Liver (tissue), 9 donors: ENCODE results near the gene ARMC9. TPM values are rescaled to one million over a fixed set of nuclear protein-coding genes. Genes with fewer than 3 reads are reported as not detected.

Experiments
- DNase-seq: peaks from one replicate; pipeline ENCODE4 v3.0.0-alpha.2; 2017; ENCODE audit warnings: low spot score
- H3K27ac ChIP-seq, 2 donors: one replicate each; pipeline ENCODE4 v1.7.0; 2013; ENCODE audit warnings: inconsistent platforms in 2 of 2, low read length in 2 of 2, control low read depth in 1 of 2, low read depth in 1 of 2, mild to moderate bottlenecking in 1 of 2
- H3K27me3 ChIP-seq, 4 donors: one replicate each; pipeline versions ENCODE4 v1.6.1 to v1.7.0; 2013; ENCODE audit warnings: low read length in 3 of 4, inconsistent platforms in 1 of 4, mild to moderate bottlenecking in 1 of 4, moderate library complexity in 1 of 4; ENCODE audit not compliant: control insufficient read depth in 4 of 4, insufficient read depth in 4 of 4
- H3K36me3 ChIP-seq, 4 donors: one replicate each; pipeline versions ENCODE4 v1.6.1 to v1.7.0; 2013; ENCODE audit warnings: low read length in 3 of 4, mild to moderate bottlenecking in 3 of 4, low read depth in 1 of 4, moderate library complexity in 1 of 4; ENCODE audit not compliant: control insufficient read depth in 4 of 4, insufficient read depth in 3 of 4
- H3K4me1 ChIP-seq, 4 donors: one replicate each; pipeline versions ENCODE4 v1.6.1 to v1.7.0; 2013; ENCODE audit warnings: low read length in 3 of 4, mild to moderate bottlenecking in 3 of 4, moderate library complexity in 1 of 4; ENCODE audit not compliant: control insufficient read depth in 4 of 4, insufficient read depth in 4 of 4
- H3K4me3 ChIP-seq, 3 donors: one replicate each; pipeline versions ENCODE4 v1.6.1 to v1.7.0; 2013; ENCODE audit warnings: low read length in 3 of 3, control low read depth in 1 of 3, low read depth in 1 of 3, mild to moderate bottlenecking in 1 of 3
- H3K9ac ChIP-seq, 2 donors: one replicate each; pipeline ENCODE4 v1.7.0; 2013; ENCODE audit warnings: low read length in 2 of 2, mild to moderate bottlenecking in 2 of 2, moderate library complexity in 2 of 2, control low read depth in 1 of 2, low read depth in 1 of 2
- H3K9me3 ChIP-seq, 4 donors: one replicate each; pipeline versions ENCODE4 v1.6.1 to v1.7.0; 2013; ENCODE audit warnings: low read length in 3 of 4; ENCODE audit not compliant: control insufficient read depth in 4 of 4
- EGR1 ChIP-seq, 2 donors: IDR thresholded peaks; 2 replicates each; pipeline ENCODE4 v1.6.1; 2016 to 2018; ENCODE audit warnings: antibody characterized with exemption in 2 of 2, low read depth in 2 of 2
- FOXA1 ChIP-seq: IDR thresholded peaks from 2 replicates; pipeline ENCODE4 v1.6.1; 2016; ENCODE audit warnings: antibody characterized with exemption
- FOXA2 ChIP-seq: IDR thresholded peaks from 2 replicates; pipeline ENCODE4 v1.6.1; 2016; ENCODE audit warnings: antibody characterized with exemption
- GABPA ChIP-seq, 2 donors: IDR thresholded peaks in 1 of 2; conservative IDR thresholded peaks in 1 of 2; 2 replicates each; pipeline ENCODE4 v1.6.1; 2016; ENCODE audit warnings: antibody characterized with exemption in 2 of 2, mild to moderate bottlenecking in 1 of 2, moderate library complexity in 1 of 2
- HNF4A ChIP-seq, 2 donors: conservative IDR thresholded peaks; 2 replicates each; pipeline ENCODE4 v1.6.1; 2016; ENCODE audit warnings: antibody characterized with exemption in 2 of 2, mild to moderate bottlenecking in 2 of 2
- HNF4G ChIP-seq: IDR thresholded peaks from 2 replicates; pipeline ENCODE4 v1.6.1; 2016; ENCODE audit warnings: antibody characterized with exemption
- JUND ChIP-seq, 2 donors: IDR thresholded peaks; 2 replicates each; pipeline ENCODE4 v1.6.1; 2016; ENCODE audit warnings: antibody characterized with exemption in 2 of 2
- MAX ChIP-seq: IDR thresholded peaks from 2 replicates; pipeline ENCODE4 v1.6.1; 2016; ENCODE audit warnings: antibody characterized with exemption
- NR2F2 ChIP-seq: IDR thresholded peaks from 2 replicates; pipeline ENCODE4 v1.6.1; 2016; ENCODE audit warnings: antibody characterized with exemption
- RAD21 ChIP-seq, 2 donors: IDR thresholded peaks; 2 replicates each; pipeline ENCODE4 v1.6.1; 2016; ENCODE audit warnings: antibody characterized with exemption in 2 of 2, mild to moderate bottlenecking in 2 of 2
- RXRA ChIP-seq, 2 donors: IDR thresholded peaks; 2 replicates each; pipeline ENCODE4 v1.6.1; 2017 to 2018; ENCODE audit warnings: antibody characterized with exemption in 2 of 2, mild to moderate bottlenecking in 1 of 2
- SP1 ChIP-seq: IDR thresholded peaks from 2 replicates; pipeline ENCODE4 v1.6.1; 2018; ENCODE audit warnings: antibody characterized with exemption, mild to moderate bottlenecking
- TAF1 ChIP-seq: conservative IDR thresholded peaks from 2 replicates; pipeline ENCODE4 v1.6.1; 2016; ENCODE audit warnings: antibody characterized with exemption, mild to moderate bottlenecking
- YY1 ChIP-seq: IDR thresholded peaks from 2 replicates; pipeline ENCODE4 v1.6.1; 2016; ENCODE audit warnings: antibody characterized with exemption, mild to moderate bottlenecking
- WGBS: extraction: QIAGEN DNeasy Blood & Tissue Kit; methylation state at CpG from one replicate; pipeline ENCODE4 v1.1.7; 2013; 5-methylcytosine and 5-hydroxymethylcytosine counted together
- polyA plus RNA-seq, 2 donors: library from polyadenylated mRNA; stranded (reverse) in 1 of 2; unstranded in 1 of 2; fragments of 200-250 nt in 1 of 2; fragments of >200 nt in 1 of 2; fragmentation: Nextera tagmentation in 1 of 2; extraction: Ambion mirVana in 1 of 2; gene quantifications; one replicate each; pipeline versions ENCODE4 v1.2.1 to v1.2.3, GENCODE V29; 2013 to 2015
- total RNA-seq, 2 donors: library from RNA; depleted of rRNA; stranded (reverse); fragments of >200 nt; gene quantifications; one replicate each; pipeline ENCODE4 v1.2.3, GENCODE V29; 2014
- TF ChIP-seq, protein P1 (sequence below): IDR thresholded peaks from 2 replicates; pipeline ENCODE4 v1.6.1; 2016; ENCODE audit warnings: antibody characterized with exemption
- TF ChIP-seq, protein P2 (sequence below): fragments of 150-350 bp; IDR thresholded peaks from 2 replicates; pipeline ENCODE4 v1.5.1; 2017; ENCODE audit warnings: improper control_type of control experiment, low read depth, low read length; ENCODE audit not compliant: missing input control
- TF ChIP-seq, protein P3 (sequence below): IDR thresholded peaks from 2 replicates; pipeline ENCODE4 v1.6.1; 2016; ENCODE audit warnings: antibody characterized with exemption
- TF ChIP-seq, protein P4 (sequence below): IDR thresholded peaks from 2 replicates; pipeline ENCODE4 v1.6.1; 2016; ENCODE audit warnings: antibody characterized with exemption, mild to moderate bottlenecking
- donor health status: healthy.
- donor health status: healthy.
- donor health status: healthy.
- donor health status: healthy.
- donor health status: healthy.

Gene ARMC9
- total and polyA plus RNA-seq, 4 donors = 1.1 to 2.3 (median 1.8) TPM

- H3K4me3 ChIP-seq = no peak overlapping the region
- WGBS = 90% methylated on average over 3 of the region's 3 CpGs
- no peak overlapping the region for H3K9ac ChIP-seq
- no peaks in the 10 kb centered on the region for H3K4me1 ChIP-seq
- no peaks in the 10 kb centered on the region for H3K27me3 ChIP-seq
- no peak for DNase-seq
- no peak for TF ChIP-seq RXRA (IDR thresholded peaks at IDR 0.05)
- TF ChIP-seq SP1 = no peak
- no peak for TF ChIP-seq NR2F2
- TF ChIP-seq EGR1 (IDR thresholded peaks at IDR 0.05; ENCODE audit: low read depth in 2 of 2) = no peak
- TF ChIP-seq, protein P1, sequence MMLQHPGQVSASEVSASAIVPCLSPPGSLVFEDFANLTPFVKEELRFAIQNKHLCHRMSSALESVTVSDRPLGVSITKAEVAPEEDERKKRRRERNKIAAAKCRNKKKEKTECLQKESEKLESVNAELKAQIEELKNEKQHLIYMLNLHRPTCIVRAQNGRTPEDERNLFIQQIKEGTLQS = no peak
- no peak for TF ChIP-seq TAF1
- no peak for TF ChIP-seq RAD21 (IDR thresholded peaks at IDR 0.05)
- TF ChIP-seq, protein P2, sequence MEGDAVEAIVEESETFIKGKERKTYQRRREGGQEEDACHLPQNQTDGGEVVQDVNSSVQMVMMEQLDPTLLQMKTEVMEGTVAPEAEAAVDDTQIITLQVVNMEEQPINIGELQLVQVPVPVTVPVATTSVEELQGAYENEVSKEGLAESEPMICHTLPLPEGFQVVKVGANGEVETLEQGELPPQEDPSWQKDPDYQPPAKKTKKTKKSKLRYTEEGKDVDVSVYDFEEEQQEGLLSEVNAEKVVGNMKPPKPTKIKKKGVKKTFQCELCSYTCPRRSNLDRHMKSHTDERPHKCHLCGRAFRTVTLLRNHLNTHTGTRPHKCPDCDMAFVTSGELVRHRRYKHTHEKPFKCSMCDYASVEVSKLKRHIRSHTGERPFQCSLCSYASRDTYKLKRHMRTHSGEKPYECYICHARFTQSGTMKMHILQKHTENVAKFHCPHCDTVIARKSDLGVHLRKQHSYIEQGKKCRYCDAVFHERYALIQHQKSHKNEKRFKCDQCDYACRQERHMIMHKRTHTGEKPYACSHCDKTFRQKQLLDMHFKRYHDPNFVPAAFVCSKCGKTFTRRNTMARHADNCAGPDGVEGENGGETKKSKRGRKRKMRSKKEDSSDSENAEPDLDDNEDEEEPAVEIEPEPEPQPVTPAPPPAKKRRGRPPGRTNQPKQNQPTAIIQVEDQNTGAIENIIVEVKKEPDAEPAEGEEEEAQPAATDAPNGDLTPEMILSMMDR = no peak
- TF ChIP-seq, protein P3, sequence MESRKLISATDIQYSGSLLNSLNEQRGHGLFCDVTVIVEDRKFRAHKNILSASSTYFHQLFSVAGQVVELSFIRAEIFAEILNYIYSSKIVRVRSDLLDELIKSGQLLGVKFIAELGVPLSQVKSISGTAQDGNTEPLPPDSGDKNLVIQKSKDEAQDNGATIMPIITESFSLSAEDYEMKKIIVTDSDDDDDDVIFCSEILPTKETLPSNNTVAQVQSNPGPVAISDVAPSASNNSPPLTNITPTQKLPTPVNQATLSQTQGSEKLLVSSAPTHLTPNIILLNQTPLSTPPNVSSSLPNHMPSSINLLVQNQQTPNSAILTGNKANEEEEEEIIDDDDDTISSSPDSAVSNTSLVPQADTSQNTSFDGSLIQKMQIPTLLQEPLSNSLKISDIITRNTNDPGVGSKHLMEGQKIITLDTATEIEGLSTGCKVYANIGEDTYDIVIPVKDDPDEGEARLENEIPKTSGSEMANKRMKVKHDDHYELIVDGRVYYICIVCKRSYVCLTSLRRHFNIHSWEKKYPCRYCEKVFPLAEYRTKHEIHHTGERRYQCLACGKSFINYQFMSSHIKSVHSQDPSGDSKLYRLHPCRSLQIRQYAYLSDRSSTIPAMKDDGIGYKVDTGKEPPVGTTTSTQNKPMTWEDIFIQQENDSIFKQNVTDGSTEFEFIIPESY = no peak
- TF ChIP-seq, protein P4, sequence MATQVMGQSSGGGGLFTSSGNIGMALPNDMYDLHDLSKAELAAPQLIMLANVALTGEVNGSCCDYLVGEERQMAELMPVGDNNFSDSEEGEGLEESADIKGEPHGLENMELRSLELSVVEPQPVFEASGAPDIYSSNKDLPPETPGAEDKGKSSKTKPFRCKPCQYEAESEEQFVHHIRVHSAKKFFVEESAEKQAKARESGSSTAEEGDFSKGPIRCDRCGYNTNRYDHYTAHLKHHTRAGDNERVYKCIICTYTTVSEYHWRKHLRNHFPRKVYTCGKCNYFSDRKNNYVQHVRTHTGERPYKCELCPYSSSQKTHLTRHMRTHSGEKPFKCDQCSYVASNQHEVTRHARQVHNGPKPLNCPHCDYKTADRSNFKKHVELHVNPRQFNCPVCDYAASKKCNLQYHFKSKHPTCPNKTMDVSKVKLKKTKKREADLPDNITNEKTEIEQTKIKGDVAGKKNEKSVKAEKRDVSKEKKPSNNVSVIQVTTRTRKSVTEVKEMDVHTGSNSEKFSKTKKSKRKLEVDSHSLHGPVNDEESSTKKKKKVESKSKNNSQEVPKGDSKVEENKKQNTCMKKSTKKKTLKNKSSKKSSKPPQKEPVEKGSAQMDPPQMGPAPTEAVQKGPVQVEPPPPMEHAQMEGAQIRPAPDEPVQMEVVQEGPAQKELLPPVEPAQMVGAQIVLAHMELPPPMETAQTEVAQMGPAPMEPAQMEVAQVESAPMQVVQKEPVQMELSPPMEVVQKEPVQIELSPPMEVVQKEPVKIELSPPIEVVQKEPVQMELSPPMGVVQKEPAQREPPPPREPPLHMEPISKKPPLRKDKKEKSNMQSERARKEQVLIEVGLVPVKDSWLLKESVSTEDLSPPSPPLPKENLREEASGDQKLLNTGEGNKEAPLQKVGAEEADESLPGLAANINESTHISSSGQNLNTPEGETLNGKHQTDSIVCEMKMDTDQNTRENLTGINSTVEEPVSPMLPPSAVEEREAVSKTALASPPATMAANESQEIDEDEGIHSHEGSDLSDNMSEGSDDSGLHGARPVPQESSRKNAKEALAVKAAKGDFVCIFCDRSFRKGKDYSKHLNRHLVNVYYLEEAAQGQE = no peak
- TF ChIP-seq HNF4G = no peak
- no peak for TF ChIP-seq HNF4A (conservative IDR thresholded peaks at IDR 0.05)
- no peak for TF ChIP-seq YY1
- TF ChIP-seq JUND (IDR thresholded peaks at IDR 0.05) = no peak
- TF ChIP-seq GABPA (IDR thresholded peaks at IDR 0.05 in 1 of 2, conservative IDR thresholded peaks at IDR 0.05 in 1 of 2) = no peak
- TF ChIP-seq FOXA2 = no peak
- TF ChIP-seq MAX = no peak
- TF ChIP-seq FOXA1 = no peak
- H3K9me3 ChIP-seq = no peaks in the 10 kb centered on the region
- H3K36me3 ChIP-seq = peaks cover 0 to 2% (median 0%) of the 10 kb centered on the region in 4 donors
- no peak overlapping the region for H3K27ac ChIP-seq
These were observed 20.9 kb downstream of the ARMC9 start for GRCh38 chr2:231219289-231219688.
